Dermis blood vessel endothelial cell (primary cell): ENCODE results near the gene ESYT1. TPM values are rescaled to one million over a fixed set of nuclear protein-coding genes. Genes with fewer than 3 reads are reported as not detected.
"Not testable (repeated sequence)": the region's sequence is repeated elsewhere in the genome, so short reads cannot be mapped to it uniquely, and the experiment has no call there.

ENCODE experiments used
- DNase-seq: peaks from one replicate; pipeline ENCODE4 v3.0.0; 2010
- total RNA-seq: library from RNA; depleted of rRNA; stranded (reverse); fragments of >200 nt; gene quantifications from 2 replicates; pipeline ENCODE4 v1.2.3, GENCODE V29; 2014

The ESYT1 gene
- total RNA-seq, 1 donor from 2014 or later = 400 TPM

DNA sequence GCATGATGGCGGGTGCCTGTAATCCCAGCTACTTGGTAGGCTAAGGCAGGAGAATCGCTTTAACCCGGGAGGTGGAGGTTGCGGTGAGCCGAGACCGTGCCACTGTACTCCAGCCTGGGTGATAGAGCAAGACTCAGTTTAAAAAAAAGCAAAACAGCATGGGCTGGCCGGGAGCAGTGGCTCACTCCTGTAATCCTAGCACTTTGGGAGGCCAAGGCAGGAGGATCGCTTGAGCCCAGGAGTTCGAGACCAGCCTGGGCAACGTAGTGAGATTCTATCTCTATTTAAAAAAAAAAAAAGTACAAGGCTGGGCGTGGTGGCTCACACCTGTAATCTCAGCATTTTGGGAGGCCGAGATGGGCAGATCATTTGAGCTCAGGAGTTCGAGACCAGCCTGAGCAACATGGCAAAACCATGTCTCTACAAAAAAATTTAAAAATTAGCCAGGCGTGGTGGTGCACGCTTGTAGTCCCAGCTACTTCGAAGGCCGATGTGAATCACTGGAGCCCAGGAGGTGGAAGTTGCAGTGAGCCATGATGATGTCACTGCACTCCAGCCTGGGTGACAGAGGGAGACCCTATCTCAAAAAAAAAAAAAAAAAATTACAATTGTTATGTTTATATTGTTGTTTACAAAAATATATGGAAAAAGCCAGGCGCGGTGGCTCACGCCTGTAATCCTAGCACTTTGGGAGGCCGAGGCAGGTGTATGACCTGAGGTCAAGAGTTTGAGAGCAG is 28.6 kb downstream of the ESYT1 start:
- DNase-seq = not testable (repeated sequence)

DNA sequence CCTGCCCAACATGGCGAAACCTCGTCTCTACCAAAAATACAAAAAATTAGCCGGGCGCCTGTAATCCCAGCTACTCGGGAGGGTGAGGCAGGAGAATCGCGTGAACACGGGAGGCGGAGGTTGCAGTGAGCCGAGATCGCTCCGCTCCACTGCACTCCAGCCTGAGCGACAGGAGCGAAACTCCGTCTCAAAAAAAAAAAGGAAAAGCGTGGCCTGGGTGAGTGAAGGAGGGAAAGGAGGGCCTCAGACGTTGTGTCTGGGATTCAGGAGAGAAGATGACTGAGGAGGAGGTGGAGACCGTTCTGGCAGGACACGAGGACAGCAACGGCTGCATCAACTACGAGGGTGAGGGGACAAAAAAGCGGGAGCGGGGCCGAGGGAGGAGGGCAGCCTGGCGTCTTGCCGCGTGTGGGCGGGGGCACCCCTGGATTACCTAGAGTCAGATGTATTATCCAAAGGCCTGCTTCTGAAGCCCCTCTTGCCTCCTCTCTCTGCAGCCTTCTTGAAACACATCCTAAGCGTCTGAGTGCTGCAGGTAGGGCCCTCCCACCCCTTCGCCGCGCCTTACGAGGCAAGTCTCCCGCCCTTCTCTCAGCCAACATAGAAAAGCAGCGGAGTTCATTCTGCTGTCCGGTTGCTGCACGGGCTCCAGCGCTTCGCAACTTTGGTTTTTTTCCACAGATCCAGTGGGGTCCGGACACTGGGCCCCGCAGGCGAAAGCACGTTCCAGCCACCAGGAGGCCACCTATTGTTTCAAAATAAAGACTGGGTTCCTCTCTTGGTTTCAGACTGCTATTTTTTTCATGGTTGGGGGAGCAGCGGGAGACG is 29.3 kb downstream of the ESYT1 start:
- DNase-seq = peak; percentile 88

DNA sequence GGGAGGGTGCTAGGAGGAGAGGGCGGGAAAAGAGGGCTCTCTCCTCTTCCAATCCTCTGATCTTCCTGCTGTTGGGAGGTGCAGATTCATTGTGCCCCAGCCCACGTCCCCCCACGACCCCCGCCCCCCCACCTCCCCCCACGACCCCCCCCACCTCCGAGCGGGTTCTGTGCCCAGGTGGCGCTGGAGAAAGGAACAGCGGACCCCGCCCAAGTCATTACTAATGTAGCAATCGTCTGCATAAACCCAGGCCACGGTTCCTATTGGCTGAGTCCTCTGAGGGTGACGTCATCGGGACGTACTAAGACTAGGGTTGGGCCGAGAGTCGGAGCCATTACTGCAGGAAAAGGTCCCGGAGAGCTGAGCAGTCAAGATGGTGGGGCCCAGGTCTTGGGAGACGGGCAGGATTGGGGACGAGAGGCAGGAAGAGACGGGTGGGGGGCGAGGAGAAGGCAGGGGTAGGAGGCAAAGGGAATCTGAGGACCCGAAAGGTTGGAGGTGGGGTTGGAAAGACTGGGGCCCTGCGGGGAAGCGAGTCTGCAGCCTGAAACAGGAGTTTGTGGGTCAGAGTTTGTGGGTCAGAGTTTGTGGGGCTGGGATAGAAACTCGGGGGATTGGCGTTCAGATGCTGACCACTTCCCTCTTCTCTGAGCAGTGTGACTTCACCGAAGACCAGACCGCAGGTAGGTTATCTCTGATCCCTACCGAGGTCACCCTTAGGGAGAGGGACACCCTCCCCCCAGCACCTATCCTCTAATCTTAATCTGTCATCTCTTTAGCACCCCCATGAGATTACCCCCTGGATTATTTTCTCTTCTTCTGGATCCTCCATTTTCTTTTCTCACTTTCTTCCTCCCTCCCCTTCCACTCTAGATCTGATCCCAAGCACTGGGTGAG is 30.2 kb downstream of the ESYT1 start, which contains the start of gene MYL6:
MYL6 (plus strand) TSS at position 331 of the 897 bp plus-strand sequence; CDS start at position 374, 43 bp downstream.
- DNase-seq = peak; percentile 99

DNA sequence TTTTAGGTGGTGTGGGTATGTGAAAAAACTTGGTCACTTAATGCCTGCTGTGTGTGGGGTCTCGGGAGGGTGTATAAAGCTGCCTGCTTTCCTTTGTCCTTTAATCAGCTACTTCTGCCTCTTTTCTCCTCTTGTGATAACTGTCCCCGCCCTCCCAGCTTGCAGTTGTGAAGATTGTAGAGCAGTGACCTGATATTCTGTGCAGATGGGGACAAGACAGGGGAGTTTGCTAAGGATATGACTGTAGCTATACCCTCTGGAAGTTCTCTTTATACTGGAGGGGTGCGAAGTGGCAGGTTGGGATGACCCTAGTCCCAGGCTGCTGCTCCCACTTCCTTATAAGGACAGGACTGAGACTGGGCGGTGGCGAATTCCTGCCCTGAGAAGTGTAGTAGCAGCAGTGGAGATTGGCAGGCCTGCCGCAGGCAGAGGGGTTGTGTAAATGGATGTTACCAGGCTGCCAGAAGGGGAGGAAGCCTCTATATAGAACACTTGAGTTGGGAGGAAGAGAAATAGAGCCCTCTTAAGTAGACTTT is 30.9 kb downstream of the ESYT1 start:
- peak; percentile 69 for DNase-seq

DNA sequence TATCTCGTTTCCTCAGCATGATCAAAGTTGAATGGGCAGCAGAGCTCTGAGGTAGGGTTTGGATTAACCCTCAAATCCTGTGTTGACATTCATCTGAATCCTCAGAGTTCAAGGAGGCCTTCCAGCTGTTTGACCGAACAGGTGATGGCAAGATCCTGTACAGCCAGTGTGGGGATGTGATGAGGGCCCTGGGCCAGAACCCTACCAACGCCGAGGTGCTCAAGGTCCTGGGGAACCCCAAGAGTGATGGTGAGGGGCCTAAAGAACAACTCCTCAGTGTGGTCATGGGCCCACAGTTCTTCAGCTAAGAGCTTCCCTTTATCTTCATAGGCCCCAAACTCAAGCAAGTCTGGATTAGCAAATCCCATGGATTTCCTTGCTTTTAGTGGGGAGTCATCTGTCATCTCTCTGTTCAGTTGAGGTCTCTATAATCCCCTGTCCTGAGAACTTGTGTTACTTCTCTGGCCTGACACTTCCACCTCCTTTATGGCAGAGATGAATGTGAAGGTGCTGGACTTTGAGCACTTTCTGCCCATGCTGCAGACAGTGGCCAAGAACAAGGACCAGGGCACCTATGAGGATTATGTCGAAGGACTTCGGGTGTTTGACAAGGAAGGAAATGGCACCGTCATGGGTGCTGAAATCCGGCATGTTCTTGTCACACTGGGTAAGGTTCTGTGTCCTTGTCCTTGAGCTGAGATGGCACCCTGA is 31.6 kb downstream of the ESYT1 start:
- DNase-seq = no peak

DNA sequence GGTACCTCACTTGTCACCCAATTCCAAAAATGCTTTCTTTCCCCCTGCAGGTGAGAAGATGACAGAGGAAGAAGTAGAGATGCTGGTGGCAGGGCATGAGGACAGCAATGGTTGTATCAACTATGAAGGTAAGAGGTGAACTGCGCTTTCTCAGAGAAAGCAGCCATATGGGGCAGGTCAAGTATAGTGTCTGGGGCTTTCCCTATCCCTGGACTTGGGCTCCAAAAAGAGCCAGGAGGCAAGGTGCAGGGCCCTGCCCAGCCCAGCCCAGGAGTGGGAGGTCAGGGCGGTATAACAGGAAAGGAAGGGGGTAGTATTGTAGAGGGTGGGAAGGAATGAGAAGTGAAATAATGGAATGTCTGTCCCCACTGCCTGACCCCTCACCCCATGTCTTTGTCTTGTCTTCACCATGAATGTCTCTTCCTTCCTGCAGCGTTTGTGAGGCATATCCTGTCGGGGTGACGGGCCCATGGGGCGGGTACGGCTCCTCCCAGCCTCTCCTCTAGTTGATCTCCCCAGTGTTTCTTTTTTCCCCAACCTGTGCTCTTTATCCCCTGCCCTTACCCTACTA is 32.2 kb downstream of the ESYT1 start:
- peak; percentile 83 for DNase-seq

DNA sequence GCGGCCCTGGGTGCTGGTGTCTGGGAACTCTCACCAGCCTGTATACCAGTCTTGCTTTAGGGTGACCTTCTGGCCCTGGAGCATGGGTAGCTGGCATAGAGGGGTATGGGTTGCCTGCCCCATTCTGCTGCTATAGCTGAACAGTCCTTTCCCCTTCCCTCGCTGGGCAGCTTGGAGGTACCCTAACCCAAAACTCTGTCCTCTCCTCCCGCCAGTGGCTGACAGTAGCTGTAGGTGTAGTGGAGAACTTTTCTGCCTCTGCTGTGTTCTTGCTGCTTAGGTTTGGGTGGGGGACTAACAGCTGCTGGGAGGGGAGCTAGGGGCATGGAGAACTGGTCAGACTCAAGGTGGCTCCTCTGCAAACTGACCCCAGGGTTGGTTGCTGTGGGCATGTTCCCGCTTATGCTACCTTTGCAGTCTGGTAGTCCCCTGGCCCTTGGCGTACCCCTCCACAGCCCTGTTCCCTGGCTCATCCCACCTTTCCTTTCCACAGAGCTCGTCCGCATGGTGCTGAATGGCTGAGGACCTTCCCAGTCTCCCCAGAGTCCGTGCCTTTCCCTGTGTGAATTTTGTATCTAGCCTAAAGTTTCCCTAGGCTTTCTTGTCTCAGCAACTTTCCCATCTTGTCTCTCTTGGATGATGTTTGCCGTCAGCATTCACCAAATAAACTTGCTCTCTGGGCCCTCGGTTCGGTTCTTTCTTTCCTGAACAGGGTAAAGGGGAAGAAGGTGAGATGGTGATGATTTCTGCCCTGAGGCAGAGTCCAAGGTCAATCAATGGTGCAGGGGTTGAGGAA is 33.0 kb downstream of the ESYT1 start:
- no peak for DNase-seq

DNA sequence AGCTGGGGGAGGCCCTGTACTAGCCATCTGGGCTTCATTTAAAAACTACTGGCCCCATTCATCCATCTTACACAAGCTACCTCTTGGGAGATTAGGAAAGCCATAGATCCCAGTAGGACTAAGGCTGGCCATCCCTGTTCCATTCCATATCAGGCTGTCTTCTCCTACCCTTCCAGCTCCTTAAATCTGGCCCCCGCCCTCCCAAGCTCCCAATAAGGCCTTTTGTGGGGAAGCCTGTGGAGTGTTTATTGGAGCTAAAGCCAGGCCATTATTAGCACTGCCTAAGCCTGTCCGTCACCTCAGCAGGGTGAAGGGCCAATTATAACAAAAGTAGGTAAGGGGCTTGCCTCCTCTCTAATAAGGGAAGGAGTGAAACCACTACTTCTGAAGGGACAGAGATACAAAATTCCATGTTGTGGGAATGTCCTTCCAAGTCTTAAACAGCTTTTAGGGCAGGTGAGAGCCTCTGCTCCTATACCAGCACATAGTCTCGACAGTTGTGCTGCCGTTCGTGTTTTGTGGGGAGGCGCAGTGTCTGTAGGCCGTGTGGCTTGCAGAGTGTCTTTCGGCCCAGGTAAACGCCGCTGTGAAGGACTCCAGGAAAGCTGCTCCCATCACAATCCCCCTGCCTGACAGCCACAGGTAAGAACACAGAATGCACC is 33.8 kb downstream of the ESYT1 start:
- no peak for DNase-seq

DNA sequence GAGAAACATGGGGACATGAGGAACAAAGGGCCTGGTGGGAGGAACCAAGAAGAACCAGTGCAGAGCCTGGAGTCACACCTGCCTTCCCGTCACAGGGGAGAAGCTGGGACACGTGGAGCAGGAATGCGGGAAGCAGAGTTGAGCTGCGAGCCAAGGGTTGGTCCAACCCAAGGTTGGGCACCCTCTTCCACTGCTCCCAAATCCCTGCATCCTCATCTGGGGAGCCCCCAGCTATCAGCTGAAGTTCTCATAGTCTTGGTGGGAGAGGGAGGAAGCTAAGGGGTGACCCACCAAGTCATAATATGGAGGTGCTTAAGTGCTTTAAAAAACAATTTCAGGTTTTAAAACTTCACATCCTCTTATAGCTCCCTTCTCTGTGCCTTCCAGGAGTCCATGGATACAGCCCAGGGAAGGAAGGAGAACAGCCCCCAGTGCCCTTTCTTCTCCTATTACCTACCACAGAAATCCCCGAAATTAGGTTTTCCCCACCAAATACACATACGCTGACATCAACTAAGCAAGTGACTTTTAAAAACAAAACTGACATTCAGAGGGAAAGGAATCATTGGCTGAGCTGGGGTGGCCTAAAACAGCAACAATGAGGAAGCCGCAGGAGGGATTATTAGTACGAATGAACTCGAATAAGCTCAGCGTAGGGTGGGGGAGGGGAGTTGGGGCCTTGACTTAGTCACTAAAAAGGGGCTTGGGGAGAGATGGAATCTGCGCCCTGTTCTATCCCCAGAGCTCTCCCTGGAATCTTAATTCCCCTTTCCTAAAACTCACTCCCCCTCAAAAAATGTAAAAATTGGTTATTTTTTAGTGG is 34.6 kb downstream of the ESYT1 start:
- DNase-seq = no peak

DNA sequence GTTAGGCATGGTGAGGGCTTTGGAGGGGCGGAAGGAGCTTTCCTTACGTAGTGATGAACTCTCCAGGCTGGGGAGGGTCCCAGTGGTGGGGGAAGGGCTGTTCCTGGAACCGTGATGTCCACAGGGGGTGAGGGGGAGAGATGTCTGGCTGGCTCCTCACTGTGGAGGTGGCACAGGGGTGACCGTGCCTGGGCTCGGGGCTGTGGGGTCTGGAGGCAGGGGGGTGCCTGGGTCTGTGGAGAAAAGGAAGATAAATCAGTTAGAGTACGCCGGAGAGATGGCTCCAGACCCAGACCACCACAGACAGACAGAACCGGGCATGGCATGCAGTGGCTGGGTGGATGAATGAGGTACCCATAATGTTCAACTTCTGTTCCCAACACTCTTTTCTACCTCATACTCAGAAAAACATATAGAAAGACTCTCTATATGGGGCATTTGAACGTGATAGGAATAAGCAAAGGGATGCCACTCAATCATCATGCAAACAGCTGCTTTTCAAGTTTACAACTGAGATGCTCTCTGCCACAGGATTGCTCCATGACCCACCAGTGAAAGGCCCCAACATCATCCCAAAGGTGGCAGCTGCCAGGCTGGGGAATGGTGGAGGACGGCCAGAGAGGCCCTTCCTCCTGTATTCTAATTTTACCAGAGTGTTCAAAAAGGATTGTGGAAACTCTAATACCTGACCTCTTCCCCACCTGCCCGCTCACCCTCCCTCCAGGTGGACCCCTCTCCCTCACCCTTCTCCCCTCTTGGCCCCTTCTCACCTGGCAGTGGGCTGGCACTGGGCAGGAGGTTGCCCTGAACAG is 35.7 kb downstream of the ESYT1 start:
- DNase-seq = no peak

DNA sequence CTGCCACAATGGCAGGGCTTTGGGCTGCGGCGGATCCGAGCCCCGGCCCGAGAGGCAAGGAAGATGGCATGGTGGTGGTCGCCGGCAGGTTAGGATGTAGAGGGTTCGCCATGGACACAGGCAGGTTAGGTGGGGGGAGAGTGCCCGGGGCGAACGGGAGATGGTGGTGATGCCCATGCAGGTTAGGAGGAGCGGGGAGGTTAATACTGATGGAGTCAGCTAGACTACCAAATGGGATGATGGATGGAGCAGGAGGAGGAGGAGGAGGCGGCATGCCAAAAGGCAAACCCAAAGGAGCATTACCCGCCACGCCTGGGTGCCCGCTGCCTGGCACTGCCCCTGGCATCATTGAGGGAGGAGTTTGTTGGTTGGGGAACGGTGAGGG is 36.3 kb downstream of the ESYT1 start:
- DNase-seq = no peak

DNA sequence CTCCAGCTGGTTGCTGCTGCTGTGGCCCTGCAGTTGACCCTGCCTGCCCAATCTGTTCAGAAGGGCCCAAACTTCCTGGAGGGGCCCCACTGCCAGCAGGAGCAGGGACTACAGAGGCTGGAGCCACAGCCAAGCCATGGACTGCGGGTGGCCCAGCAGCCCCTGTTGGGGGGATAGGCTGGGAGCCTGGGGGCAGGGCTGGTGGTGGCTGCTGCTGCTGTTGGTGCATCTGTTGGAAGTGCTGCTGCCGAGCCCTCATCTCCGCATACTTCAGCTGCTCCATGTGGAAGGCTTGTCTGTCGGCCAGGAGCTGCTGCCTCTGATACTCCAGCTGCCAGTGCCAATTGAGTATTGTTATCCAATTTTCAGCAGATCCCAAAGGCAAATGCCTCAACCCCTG is 37.3 kb downstream of the ESYT1 start:
- no peak for DNase-seq

DNA sequence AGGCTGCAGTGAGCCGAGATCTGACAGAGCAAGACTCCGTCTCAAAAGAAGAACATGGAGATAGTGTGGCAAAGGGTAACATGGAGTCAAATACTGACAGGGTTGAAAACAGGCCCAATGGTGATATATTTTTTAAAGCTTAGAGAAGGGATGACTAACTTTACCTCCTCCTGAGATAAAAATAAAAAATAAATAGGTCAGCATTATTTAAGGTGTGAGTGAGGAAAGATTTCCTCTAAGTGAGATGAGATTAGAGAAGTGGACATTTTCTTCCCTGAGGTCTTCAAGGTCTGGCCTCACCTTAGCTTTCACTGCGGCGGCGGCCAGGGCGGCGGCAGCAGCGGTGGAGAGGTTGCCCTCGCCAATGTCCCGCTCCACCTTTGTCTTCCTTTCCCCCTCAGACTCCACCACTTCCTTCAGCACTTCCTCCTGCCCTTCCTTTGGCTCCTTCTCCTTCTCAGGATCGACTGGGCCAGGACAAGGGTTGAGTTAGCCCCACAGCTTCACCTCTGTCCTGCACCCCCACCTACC is 41.2 kb downstream of the ESYT1 start:
- DNase-seq = no peak

DNA sequence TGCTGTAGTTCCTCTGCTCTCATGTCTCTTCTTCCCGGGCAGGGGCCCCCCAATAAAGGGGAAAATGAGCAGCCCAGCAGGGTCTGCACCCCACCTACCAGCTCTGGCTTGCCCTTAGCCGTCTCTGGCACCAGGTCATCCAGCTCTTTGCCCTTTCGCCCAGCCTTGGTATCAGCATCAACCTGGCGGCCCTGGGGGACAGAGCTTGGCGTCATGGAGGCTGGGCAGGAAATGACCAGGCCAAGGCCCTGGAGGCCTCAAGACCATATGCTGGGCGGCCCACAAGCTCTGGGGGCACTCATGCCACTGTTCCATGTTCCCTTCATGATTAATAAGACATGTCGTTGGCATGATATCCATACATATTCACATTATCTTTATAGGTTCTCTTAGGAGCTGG is 44.8 kb downstream of the ESYT1 start:
- no peak for DNase-seq

DNA sequence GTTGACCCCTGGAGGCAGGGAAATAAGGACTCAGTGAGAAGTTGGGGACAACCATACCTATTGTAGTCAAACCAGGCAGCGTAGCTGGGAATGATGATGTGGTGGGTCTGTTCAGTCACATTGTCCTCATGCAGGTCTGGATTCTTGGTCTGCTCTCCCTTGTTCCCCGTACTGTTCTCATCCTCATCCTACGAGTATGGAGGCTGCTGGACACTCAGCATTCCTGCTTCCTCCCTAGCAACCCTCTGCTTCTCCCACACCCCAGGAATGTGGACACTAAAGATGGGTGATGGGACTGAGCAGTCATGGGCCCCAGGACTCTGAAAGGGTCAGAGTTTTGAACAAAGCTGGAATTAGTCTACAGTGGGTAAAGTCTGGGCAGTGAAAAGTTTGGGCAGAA is 50.3 kb downstream of the ESYT1 start:
- no peak for DNase-seq

DNA sequence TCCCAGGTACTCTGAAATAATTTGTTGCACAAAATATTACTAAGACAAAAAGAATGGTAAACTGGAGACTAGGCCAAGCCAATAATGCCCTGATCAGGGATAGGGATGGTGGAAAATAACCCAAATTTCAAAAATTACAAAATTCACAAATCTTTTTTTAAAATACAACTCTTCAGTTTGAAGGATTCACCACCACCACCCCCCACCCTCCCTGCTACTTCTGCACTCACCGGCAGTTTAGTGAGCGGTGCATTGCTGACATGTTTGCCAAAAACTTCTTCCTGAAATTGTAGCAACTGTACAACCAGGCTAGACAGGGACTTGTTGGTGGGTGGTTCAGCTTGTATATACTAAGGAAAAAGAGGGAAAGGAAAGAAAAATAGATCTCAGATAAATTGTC is 58.9 kb downstream of the ESYT1 start:
- DNase-seq = no peak

DNA sequence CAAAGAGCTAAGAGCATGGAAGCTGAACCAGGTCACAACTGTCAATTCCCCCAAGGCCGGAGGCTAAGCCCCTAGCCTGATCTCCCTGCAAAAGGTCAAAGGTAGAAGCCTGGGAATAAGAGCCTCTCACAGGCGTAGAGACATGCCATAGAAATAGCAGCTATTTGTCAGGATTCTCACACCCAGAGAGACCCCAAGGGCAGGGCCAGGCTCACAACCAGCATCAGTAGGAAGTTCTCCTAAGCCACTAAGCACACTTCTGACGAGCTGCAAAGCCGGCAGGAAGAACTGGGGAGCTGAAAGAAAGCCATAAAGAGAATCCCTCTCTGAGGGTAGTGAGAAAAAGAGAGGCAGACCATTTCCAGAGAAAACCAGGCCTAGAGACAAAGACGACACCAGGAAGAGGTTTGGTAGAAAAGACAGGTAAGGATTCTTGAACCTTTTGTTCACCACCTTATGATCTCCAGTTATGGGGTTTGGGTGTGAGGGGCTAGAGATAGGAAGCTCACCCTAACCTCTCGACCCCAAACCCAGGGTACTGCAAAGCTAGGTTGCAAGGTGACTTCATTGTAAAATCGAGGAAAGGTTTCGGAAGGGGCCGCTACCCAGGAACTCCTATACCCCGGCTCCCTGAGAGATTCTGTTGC is 60.2 kb downstream of the ESYT1 start:
- peak; percentile 25 for DNase-seq

DNA sequence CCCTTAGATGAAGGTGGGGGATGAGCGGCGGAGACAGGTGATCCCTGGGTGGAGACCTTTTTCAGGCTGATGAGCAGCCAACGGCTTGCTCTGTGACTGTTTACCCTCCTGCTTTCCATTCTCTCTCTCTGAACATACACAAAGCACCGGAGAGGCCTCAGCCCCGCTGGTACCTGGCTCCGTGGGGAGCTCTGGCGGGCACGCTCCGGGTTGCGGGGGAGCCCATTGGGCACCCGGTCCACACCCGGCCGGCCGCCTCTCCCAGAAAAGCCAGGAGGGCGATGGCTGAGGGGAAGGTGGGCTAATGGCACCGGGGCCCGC is 60.7 kb downstream of the ESYT1 start:
- DNase-seq = no peak
